Progenitor cell of endocrine pancreas (in vitro differentiated cells): ENCODE data around the gene GSTK1. TPM values are rescaled to one million over a fixed set of nuclear protein-coding genes. Genes with fewer than 3 reads are reported as not detected.
A peak's percentile ranks its signal among the peaks of the same experiment; 100 is the strongest.
"Not testable (repeated sequence)": the region's sequence is repeated elsewhere in the genome, so short reads cannot be mapped to it uniquely, and the experiment has no call there.

Experiments
- DNase-seq: peaks from one replicate; pipeline ENCODE4 v3.0.0; 2021; ENCODE audit warnings: low spot score; ENCODE audit not compliant: unreplicated experiment
- H3K27ac Mint-ChIP-seq: 2 replicates; pipeline ENCODE4 v1.8.0; 2021; ENCODE audit warnings: mild to moderate bottlenecking, moderate library complexity, mixed read lengths
- H3K27me3 Mint-ChIP-seq: 2 replicates; pipeline ENCODE4 v1.8.0; 2021; ENCODE audit warnings: mixed read lengths
- H3K36me3 Mint-ChIP-seq: 2 replicates; pipeline ENCODE4 v1.8.0; 2022; ENCODE audit warnings: mixed read lengths; ENCODE audit not compliant: insufficient read depth
- H3K4me1 Mint-ChIP-seq: 2 replicates; pipeline ENCODE4 v1.8.0; 2021; ENCODE audit warnings: low read depth, mixed read lengths
- H3K4me3 Mint-ChIP-seq: 2 replicates; pipeline ENCODE4 v1.8.0; 2021; ENCODE audit warnings: low read depth, mild to moderate bottlenecking, moderate library complexity, mixed read lengths
- H3K9me3 Mint-ChIP-seq: 2 replicates; pipeline ENCODE4 v1.8.0; 2021; ENCODE audit warnings: low read depth, mixed read lengths
- CTCF ChIP-seq: fragments of 200-600 bp; sonication (generic); IDR thresholded peaks from one replicate; pipeline ENCODE4 v1.5.0; 2021; ENCODE audit warnings: antibody characterized with exemption, mild to moderate bottlenecking; ENCODE audit not compliant: unreplicated experiment
- total RNA-seq: library from RNA; stranded (reverse); gene quantifications from 2 replicates; pipeline ENCODE4 v1.2.1, GENCODE V29; 2021

Gene GSTK1
- total RNA-seq, 1 donor from 2014 or later, result 110 TPM

GRCh38 chr7:143257501-143257900 is 5.7 kb upstream of the GSTK1 start:
- H3K4me1 Mint-ChIP-seq, result peaks cover 3% of the 10 kb centered on the region
- H3K27ac Mint-ChIP-seq, result no peak overlapping the region
- H3K9me3 Mint-ChIP-seq, result peaks cover 5% of the 10 kb centered on the region
- peaks cover under 1% of the 10 kb centered on the region for H3K36me3 Mint-ChIP-seq
- H3K4me3 Mint-ChIP-seq, result no peak overlapping the region
- no peak for TF ChIP-seq CTCF
- H3K27me3 Mint-ChIP-seq, result no peaks in the 10 kb centered on the region
- no peak for DNase-seq

- Mint-ChIP-seq H3K27me3 (no peaks in the 10 kb centered on the region), H3K27ac (no peak overlapping the region), H3K9me3 (peaks cover 3% of the 10 kb centered on the region), H3K4me1 (peaks cover 6% of the 10 kb centered on the region), H3K36me3 (no peaks in the 10 kb centered on the region), H3K4me3 (no peak overlapping the region)
- TF ChIP-seq CTCF, result no peak
- no peak for DNase-seq
These were observed 4.4 kb upstream of the GSTK1 start for GRCh38 chr7:143258831-143259230.

- Mint-ChIP-seq H3K4me3 (no peak overlapping the region), H3K4me1 (peaks cover 15% of the 10 kb centered on the region), H3K27me3 (no peaks in the 10 kb centered on the region), H3K9me3 (no peaks in the 10 kb centered on the region), H3K27ac (peak overlapping the region; percentile 46), H3K36me3 (peaks cover 3% of the 10 kb centered on the region)
- no peak for DNase-seq
- no peak for TF ChIP-seq CTCF
These were observed 3.5 kb upstream of the GSTK1 start for GRCh38 chr7:143259765-143260164.

GRCh38 chr7:143261901-143262300 is 1.3 kb upstream of the GSTK1 start:
- no peak for DNase-seq
- peak overlapping the region; percentile 7 for H3K4me3 Mint-ChIP-seq
- peaks cover 7% of the 10 kb centered on the region for H3K36me3 Mint-ChIP-seq
- no peaks in the 10 kb centered on the region for H3K9me3 Mint-ChIP-seq
- H3K27me3 Mint-ChIP-seq, result no peaks in the 10 kb centered on the region
- no peak overlapping the region for H3K27ac Mint-ChIP-seq
- H3K4me1 Mint-ChIP-seq, result peaks cover 18% of the 10 kb centered on the region
- no peak for TF ChIP-seq CTCF

GRCh38 chr7:143264196-143264568 is 941 bp downstream of the GSTK1 start:
- H3K4me1 Mint-ChIP-seq, result peaks cover 18% of the 10 kb centered on the region
- not testable (repeated sequence) for DNase-seq, H3K9me3 Mint-ChIP-seq, H3K27me3 Mint-ChIP-seq, H3K27ac Mint-ChIP-seq
- H3K36me3 Mint-ChIP-seq, result peaks cover 12% of the 10 kb centered on the region
- peak overlapping the region; percentile 95 for H3K4me3 Mint-ChIP-seq

GRCh38 chr7:143265017-143265693 is 1.9 kb downstream of the GSTK1 start:
- H3K27ac Mint-ChIP-seq, result no peak overlapping the region
- TF ChIP-seq CTCF, result no peak
- H3K4me3 Mint-ChIP-seq, result peak overlapping the region; percentile 9
- H3K27me3 Mint-ChIP-seq, result no peaks in the 10 kb centered on the region
- H3K4me1 Mint-ChIP-seq, result peaks cover 15% of the 10 kb centered on the region
- H3K9me3 Mint-ChIP-seq, result no peaks in the 10 kb centered on the region
- no peak for DNase-seq
- peaks cover 12% of the 10 kb centered on the region for H3K36me3 Mint-ChIP-seq
